Measurements from ENCODE around the gene RIPK4.

Gene RIPK4

GRCh38 chr21:41691205-41692184 is 75.4 kb downstream of the RIPK4 start:
- no peak for DNase-seq (ENCODE audit: low spot score)

Data from hepatic stellate cell (primary cell).